HG02798 (cell line): ENCODE results near the gene KPNA3.
"Not testable (repeated sequence)": the region's sequence is repeated elsewhere in the genome, so short reads cannot be mapped to it uniquely, and the experiment has no call there.

Experiments used
- ATAC-seq: cut with Tn5 transposase; IDR thresholded peaks from one replicate; pipeline ENCODE4 v1.9.1; 2021; ENCODE audit warnings: mild to moderate bottlenecking; ENCODE audit not compliant: unreplicated experiment, poor library complexity

KPNA3 gene

GRCh38 chr13:49810567-49811526 is 18.4 kb upstream of the KPNA3 start:
- no peak for ATAC-seq

GRCh38 chr13:49807681-49808080 is 15.2 kb upstream of the KPNA3 start:
- ATAC-seq, result no peak

GRCh38 chr13:49806126-49806536 is 13.6 kb upstream of the KPNA3 start:
- no peak for ATAC-seq

- not testable (repeated sequence) for ATAC-seq
Observed at GRCh38 chr13:49803047-49803446, 10.6 kb upstream of the KPNA3 start.

GRCh38 chr13:49802426-49802825 is 9.9 kb upstream of the KPNA3 start:
- no peak for ATAC-seq

- ATAC-seq, result peak; percentile 22
Observed at GRCh38 chr13:49791711-49792549, 552 bp downstream of the KPNA3 start.

- no peak for ATAC-seq
Observed at GRCh38 chr13:49791315-49791710, 1.2 kb downstream of the KPNA3 start.

- no peak for ATAC-seq
Observed at GRCh38 chr13:49789968-49790367, 2.5 kb downstream of the KPNA3 start.

GRCh38 chr13:49786401-49787008 is 6.0 kb downstream of the KPNA3 start:
- no peak for ATAC-seq

- no peak for ATAC-seq
Observed at GRCh38 chr13:49784886-49785570, 7.5 kb downstream of the KPNA3 start.

- ATAC-seq, result no peak
Observed at GRCh38 chr13:49783865-49784264, 8.6 kb downstream of the KPNA3 start.

GRCh38 chr13:49782784-49783183 is 9.7 kb downstream of the KPNA3 start:
- ATAC-seq, result no peak

- ATAC-seq, result no peak
Observed at GRCh38 chr13:49781806-49782205, 10.7 kb downstream of the KPNA3 start.

GRCh38 chr13:49779721-49780120 is 12.8 kb downstream of the KPNA3 start:
- ATAC-seq, result no peak

GRCh38 chr13:49777746-49778614 is 14.5 kb downstream of the KPNA3 start:
- ATAC-seq, result no peak

- no peak for ATAC-seq
Observed at GRCh38 chr13:49776871-49777270, 15.6 kb downstream of the KPNA3 start.

- no peak for ATAC-seq
Observed at GRCh38 chr13:49774376-49775005, 18.0 kb downstream of the KPNA3 start.

- ATAC-seq, result no peak
Observed at GRCh38 chr13:49772828-49773227, 19.7 kb downstream of the KPNA3 start.

GRCh38 chr13:49761811-49762210 is 30.7 kb downstream of the KPNA3 start:
- ATAC-seq, result not testable (repeated sequence)
